ENCODE measurements around the gene TSPAN17. TPM values are rescaled to one million over a fixed set of nuclear protein-coding genes. Genes with fewer than 3 reads are reported as not detected.

Gene TSPAN17
- total RNA-seq, 1 donor from 2014 or later: 14.6 TPM

- Histone ChIP-seq H3K27ac (ENCODE audit: low read depth, low read length) (no peak overlapping the region), H3K9me3 (ENCODE audit: control insufficient read depth in 3 of 3, low read length in 3 of 3) (no peaks in the 10 kb centered on the region), H3K9ac (ENCODE audit: low read depth in 1 of 3, low read length in 3 of 3) (no peak overlapping the region), H3K4me3 (ENCODE audit: low read length in 3 of 3) (no peak overlapping the region), H3K36me3 (ENCODE audit: control insufficient read depth in 3 of 3, insufficient read depth in 3 of 3, low read length in 3 of 3) (no peaks in the 10 kb centered on the region), H3K27me3 (ENCODE audit: control insufficient read depth in 3 of 3, insufficient read depth in 3 of 3, low read length in 3 of 3) (peaks cover 4 to 30% (median 13%) of the 10 kb centered on the region in 3 donors), H3K4me1 (ENCODE audit: control insufficient read depth in 3 of 3, insufficient read depth in 3 of 3, low read length in 3 of 3) (peaks cover 7 to 23% (median 15%) of the 10 kb centered on the region in 3 donors)
These were observed 28.5 kb downstream of the TSPAN17 start for GRCh38 chr5:176675676-176676360.

- H3K27ac ChIP-seq (ENCODE audit: low read depth, low read length): no peak overlapping the region
- H3K4me3 ChIP-seq (ENCODE audit: low read length in 3 of 3): no peak overlapping the region
- H3K36me3 ChIP-seq (ENCODE audit: control insufficient read depth in 3 of 3, insufficient read depth in 3 of 3, low read length in 3 of 3): no peaks in the 10 kb centered on the region
- peaks cover 4 to 27% (median 14%) of the 10 kb centered on the region in 3 donors for H3K27me3 ChIP-seq (ENCODE audit: control insufficient read depth in 3 of 3, insufficient read depth in 3 of 3, low read length in 3 of 3)
- no peak overlapping the region for H3K9ac ChIP-seq (ENCODE audit: low read depth in 1 of 3, low read length in 3 of 3)
- no peaks in the 10 kb centered on the region for H3K9me3 ChIP-seq (ENCODE audit: control insufficient read depth in 3 of 3, low read length in 3 of 3)
- H3K4me1 ChIP-seq (ENCODE audit: control insufficient read depth in 3 of 3, insufficient read depth in 3 of 3, low read length in 3 of 3): peaks cover 7 to 23% (median 15%) of the 10 kb centered on the region in 3 donors
These were observed 29.1 kb downstream of the TSPAN17 start for GRCh38 chr5:176676361-176676824.

- no peak overlapping the region for H3K4me3 ChIP-seq (ENCODE audit: low read length in 3 of 3)
- H3K27me3 ChIP-seq (ENCODE audit: control insufficient read depth in 3 of 3, insufficient read depth in 3 of 3, low read length in 3 of 3): peaks cover 7 to 28% (median 12%) of the 10 kb centered on the region in 3 donors
- H3K36me3 ChIP-seq (ENCODE audit: control insufficient read depth in 3 of 3, insufficient read depth in 3 of 3, low read length in 3 of 3): no peaks in the 10 kb centered on the region
- H3K9me3 ChIP-seq (ENCODE audit: control insufficient read depth in 3 of 3, low read length in 3 of 3): no peaks in the 10 kb centered on the region
- H3K4me1 ChIP-seq (ENCODE audit: control insufficient read depth in 3 of 3, insufficient read depth in 3 of 3, low read length in 3 of 3): peaks cover 7 to 23% (median 15%) of the 10 kb centered on the region in 3 donors
- no peak overlapping the region for H3K9ac ChIP-seq (ENCODE audit: low read depth in 1 of 3, low read length in 3 of 3)
- no peak overlapping the region for H3K27ac ChIP-seq (ENCODE audit: low read depth, low read length)
These were observed 30.1 kb downstream of the TSPAN17 start for GRCh38 chr5:176677209-176677939.

- Histone ChIP-seq H3K9me3 (ENCODE audit: control insufficient read depth in 3 of 3, low read length in 3 of 3) (no peaks in the 10 kb centered on the region), H3K9ac (ENCODE audit: low read depth in 1 of 3, low read length in 3 of 3) (no peak overlapping the region), H3K27ac (ENCODE audit: low read depth, low read length) (no peak overlapping the region), H3K27me3 (ENCODE audit: control insufficient read depth in 3 of 3, insufficient read depth in 3 of 3, low read length in 3 of 3) (peaks cover 10 to 33% (median 12%) of the 10 kb centered on the region in 3 donors), H3K4me1 (ENCODE audit: control insufficient read depth in 3 of 3, insufficient read depth in 3 of 3, low read length in 3 of 3) (peaks cover 7 to 22% (median 14%) of the 10 kb centered on the region in 3 donors), H3K4me3 (ENCODE audit: low read length in 3 of 3) (no peak overlapping the region), H3K36me3 (ENCODE audit: control insufficient read depth in 3 of 3, insufficient read depth in 3 of 3, low read length in 3 of 3) (no peaks in the 10 kb centered on the region)
These were observed 31.3 kb downstream of the TSPAN17 start for GRCh38 chr5:176678584-176678983.

- Histone ChIP-seq H3K27ac (ENCODE audit: low read depth, low read length) (no peak overlapping the region), H3K9me3 (ENCODE audit: control insufficient read depth in 3 of 3, low read length in 3 of 3) (no peaks in the 10 kb centered on the region), H3K9ac (ENCODE audit: low read depth in 1 of 3, low read length in 3 of 3) (no peak overlapping the region), H3K4me3 (ENCODE audit: low read length in 3 of 3) (no peak overlapping the region), H3K36me3 (ENCODE audit: control insufficient read depth in 3 of 3, insufficient read depth in 3 of 3, low read length in 3 of 3) (no peaks in the 10 kb centered on the region), H3K27me3 (ENCODE audit: control insufficient read depth in 3 of 3, insufficient read depth in 3 of 3, low read length in 3 of 3) (peaks cover 10 to 30% (median 12%) of the 10 kb centered on the region in 3 donors), H3K4me1 (ENCODE audit: control insufficient read depth in 3 of 3, insufficient read depth in 3 of 3, low read length in 3 of 3) (peaks cover 7 to 19% (median 9%) of the 10 kb centered on the region in 3 donors)
These were observed 32.3 kb downstream of the TSPAN17 start for GRCh38 chr5:176679365-176680225.

GRCh38 chr5:176680226-176680563 is 32.9 kb downstream of the TSPAN17 start:
- no peaks in the 10 kb centered on the region for H3K36me3 ChIP-seq (ENCODE audit: control insufficient read depth in 3 of 3, insufficient read depth in 3 of 3, low read length in 3 of 3)
- H3K9ac ChIP-seq (ENCODE audit: low read depth in 1 of 3, low read length in 3 of 3): no peak overlapping the region
- H3K4me3 ChIP-seq (ENCODE audit: low read length in 3 of 3): no peak overlapping the region
- no peaks in the 10 kb centered on the region for H3K9me3 ChIP-seq (ENCODE audit: control insufficient read depth in 3 of 3, low read length in 3 of 3)
- H3K4me1 ChIP-seq (ENCODE audit: control insufficient read depth in 3 of 3, insufficient read depth in 3 of 3, low read length in 3 of 3): peaks cover 7 to 19% (median 9%) of the 10 kb centered on the region in 3 donors
- H3K27me3 ChIP-seq (ENCODE audit: control insufficient read depth in 3 of 3, insufficient read depth in 3 of 3, low read length in 3 of 3): peaks cover 10 to 34% (median 12%) of the 10 kb centered on the region in 3 donors
- no peak overlapping the region for H3K27ac ChIP-seq (ENCODE audit: low read depth, low read length)

- Histone ChIP-seq H3K36me3 (ENCODE audit: control insufficient read depth in 3 of 3, insufficient read depth in 3 of 3, low read length in 3 of 3) (no peaks in the 10 kb centered on the region), H3K4me3 (ENCODE audit: low read length in 3 of 3) (no peak overlapping the region), H3K4me1 (ENCODE audit: control insufficient read depth in 3 of 3, insufficient read depth in 3 of 3, low read length in 3 of 3) (peaks cover 7 to 8% (median 7%) of the 10 kb centered on the region in 3 donors), H3K27me3 (ENCODE audit: control insufficient read depth in 3 of 3, insufficient read depth in 3 of 3, low read length in 3 of 3) (peaks cover 10 to 34% (median 12%) of the 10 kb centered on the region in 3 donors), H3K9ac (ENCODE audit: low read depth in 1 of 3, low read length in 3 of 3) (no peak overlapping the region), H3K27ac (ENCODE audit: low read depth, low read length) (no peak overlapping the region), H3K9me3 (ENCODE audit: control insufficient read depth in 3 of 3, low read length in 3 of 3) (no peaks in the 10 kb centered on the region)
These were observed 34.8 kb downstream of the TSPAN17 start for GRCh38 chr5:176682016-176682531.

- Histone ChIP-seq H3K9me3 (ENCODE audit: control insufficient read depth in 3 of 3, low read length in 3 of 3) (no peaks in the 10 kb centered on the region), H3K4me3 (ENCODE audit: low read length in 3 of 3) (no peak overlapping the region), H3K9ac (ENCODE audit: low read depth in 1 of 3, low read length in 3 of 3) (no peak overlapping the region), H3K27me3 (ENCODE audit: control insufficient read depth in 3 of 3, insufficient read depth in 3 of 3, low read length in 3 of 3) (peaks cover 9 to 25% (median 12%) of the 10 kb centered on the region in 3 donors), H3K4me1 (ENCODE audit: control insufficient read depth in 3 of 3, insufficient read depth in 3 of 3, low read length in 3 of 3) (no peaks in the 10 kb centered on the region), H3K27ac (ENCODE audit: low read depth, low read length) (no peak overlapping the region), H3K36me3 (ENCODE audit: control insufficient read depth in 3 of 3, insufficient read depth in 3 of 3, low read length in 3 of 3) (no peaks in the 10 kb centered on the region)
These were observed 37.7 kb downstream of the TSPAN17 start for GRCh38 chr5:176685010-176685409.

- peaks cover 10 to 25% (median 20%) of the 10 kb centered on the region in 3 donors for H3K27me3 ChIP-seq (ENCODE audit: control insufficient read depth in 3 of 3, insufficient read depth in 3 of 3, low read length in 3 of 3)
- no peak overlapping the region for H3K27ac ChIP-seq (ENCODE audit: low read depth, low read length)
- H3K4me1 ChIP-seq (ENCODE audit: control insufficient read depth in 3 of 3, insufficient read depth in 3 of 3, low read length in 3 of 3): no peaks in the 10 kb centered on the region
- no peak overlapping the region for H3K4me3 ChIP-seq (ENCODE audit: low read length in 3 of 3)
- H3K9me3 ChIP-seq (ENCODE audit: control insufficient read depth in 3 of 3, low read length in 3 of 3): peaks cover 0 to 2% (median 0%) of the 10 kb centered on the region in 3 donors
- H3K9ac ChIP-seq (ENCODE audit: low read depth in 1 of 3, low read length in 3 of 3): no peak overlapping the region
- no peaks in the 10 kb centered on the region for H3K36me3 ChIP-seq (ENCODE audit: control insufficient read depth in 3 of 3, insufficient read depth in 3 of 3, low read length in 3 of 3)
These were observed 40.0 kb downstream of the TSPAN17 start for GRCh38 chr5:176687247-176687646.
